Vagina (tissue), 2 donors: Measurements from ENCODE around the gene NPAS2. TPM values are rescaled to one million over a fixed set of nuclear protein-coding genes. Genes with fewer than 3 reads are reported as not detected.

ENCODE experiments used
- DNase-seq, 2 donors: peaks; one replicate each; pipeline ENCODE4 v3.0.0-alpha.2; 2017; ENCODE audit errors: extremely low spot score in 2 of 2
- H3K27ac ChIP-seq: fragments of 200-600 bp; sonication (generic); one replicate; pipeline ENCODE4 v1.5.1; 2019
- H3K27me3 ChIP-seq: fragments of 200-600 bp; sonication (generic); one replicate; pipeline ENCODE4 v1.5.1; 2019
- H3K36me3 ChIP-seq, 2 donors: fragments of 200-600 bp; sonication (generic); one replicate each; pipeline ENCODE4 v1.5.1; 2017 to 2019
- H3K4me1 ChIP-seq: fragments of 200-600 bp; sonication (generic); one replicate; pipeline ENCODE4 v1.5.1; 2019
- H3K4me3 ChIP-seq, 2 donors: fragments of 200-600 bp; sonication (generic); 1 replicate in 1 of 2; 2 replicates in 1 of 2; pipeline ENCODE4 v1.5.1; 2016 to 2019
- H3K9me3 ChIP-seq: fragments of 200-600 bp; sonication (generic); one replicate; pipeline ENCODE4 v1.5.1; 2019
- CTCF ChIP-seq, 3 experiments: fragments of 450-650 bp in 2 of 3; fragments of 200-600 bp in 1 of 3; sonication (generic) in 1 of 3; IDR thresholded peaks; one replicate each; pipeline ENCODE4 v1.5.1; 2017 to 2019; ENCODE audit warnings: antibody characterized with exemption in 3 of 3, mild to moderate bottlenecking in 2 of 3, moderate library complexity in 2 of 3
- POLR2A ChIP-seq, 2 donors: fragments of 450-650 bp; IDR thresholded peaks; one replicate each; pipeline ENCODE4 v1.6.1; 2017; ENCODE audit warnings: antibody characterized with exemption in 2 of 2, mild to moderate bottlenecking in 2 of 2, moderate library complexity in 2 of 2
- POLR2AphosphoS5 ChIP-seq, 2 donors: sonication (generic); formaldehyde crosslinking; IDR thresholded peaks; one replicate each; pipeline ENCODE4 v1.9.0; 2017; ENCODE audit warnings: antibody characterized with exemption in 2 of 2, mild to moderate bottlenecking in 2 of 2, low read depth in 1 of 2; ENCODE audit not compliant: insufficient read depth in 1 of 2
- intact Hi-C: fragments of 100-400 bp; cut with DNase I; formaldehyde crosslinking; loops from one replicate; pipeline ENCODE4 v1.15.1; 2023
- total RNA-seq: library from RNA; depleted of rRNA; stranded (reverse); fragments of >200 nt; gene quantifications from one replicate; pipeline ENCODE4 v1.2.3, GENCODE V29; 2016

Gene NPAS2
- total RNA-seq, 1 donor from 2014 or later: 37.6 TPM

GRCh38 chr2:100967716-100968115 is 147.8 kb downstream of the NPAS2 start:
- H3K27me3 ChIP-seq: no peaks in the 10 kb centered on the region
- H3K36me3 ChIP-seq: peaks cover 0 to 4% of the 10 kb centered on the region in 2 donors
- H3K4me3 ChIP-seq: no peak overlapping the region
- H3K27ac ChIP-seq: no peak overlapping the region
- no peaks in the 10 kb centered on the region for H3K9me3 ChIP-seq
- DNase-seq: no peak
- TF ChIP-seq POLR2A (IDR thresholded peaks at IDR 0.05) (no peak), CTCF (IDR thresholded peaks at IDR 0.05) (no peak), POLR2AphosphoS5 (IDR thresholded peaks at IDR 0.05; ENCODE audit: insufficient read depth in 1 of 2, low read depth in 1 of 2) (no peak)
- intact Hi-C loops: no loop called here
- H3K4me1 ChIP-seq: peaks cover 4% of the 10 kb centered on the region

GRCh38 chr2:100968146-100969145 is 148.5 kb downstream of the NPAS2 start:
- H3K27ac ChIP-seq: no peak overlapping the region
- H3K4me3 ChIP-seq: no peak overlapping the region
- DNase-seq: no peak
- no peaks in the 10 kb centered on the region for H3K27me3 ChIP-seq
- peaks cover 0 to 4% of the 10 kb centered on the region in 2 donors for H3K36me3 ChIP-seq
- no peaks in the 10 kb centered on the region for H3K9me3 ChIP-seq
- no peak for TF ChIP-seq POLR2A (IDR thresholded peaks at IDR 0.05)
- TF ChIP-seq POLR2AphosphoS5 (IDR thresholded peaks at IDR 0.05; ENCODE audit: insufficient read depth in 1 of 2, low read depth in 1 of 2): no peak
- TF ChIP-seq CTCF (IDR thresholded peaks at IDR 0.05): no peak
- no peaks in the 10 kb centered on the region for H3K4me1 ChIP-seq
- intact Hi-C loops: no loop called here

GRCh38 chr2:100969998-100970397 is 150.1 kb downstream of the NPAS2 start:
- H3K27me3 ChIP-seq: no peaks in the 10 kb centered on the region
- H3K4me3 ChIP-seq: no peak overlapping the region
- no peak for DNase-seq
- intact Hi-C loops: no loop called here
- no peak overlapping the region for H3K27ac ChIP-seq
- H3K36me3 ChIP-seq: peaks cover 0 to 7% of the 10 kb centered on the region in 2 donors
- no peaks in the 10 kb centered on the region for H3K4me1 ChIP-seq
- TF ChIP-seq POLR2A (IDR thresholded peaks at IDR 0.05) (no peak), POLR2AphosphoS5 (IDR thresholded peaks at IDR 0.05; ENCODE audit: insufficient read depth in 1 of 2, low read depth in 1 of 2) (no peak), CTCF (IDR thresholded peaks at IDR 0.05) (no peak)
- no peaks in the 10 kb centered on the region for H3K9me3 ChIP-seq

- Histone ChIP-seq H3K27me3 (no peaks in the 10 kb centered on the region), H3K4me3 (no peak overlapping the region), H3K4me1 (no peaks in the 10 kb centered on the region), H3K36me3 (peaks cover 0 to 9% of the 10 kb centered on the region in 2 donors), H3K27ac (no peak overlapping the region), H3K9me3 (no peaks in the 10 kb centered on the region)
- intact Hi-C loops: no loop called here
- no peak for TF ChIP-seq POLR2AphosphoS5 (IDR thresholded peaks at IDR 0.05; ENCODE audit: insufficient read depth in 1 of 2, low read depth in 1 of 2)
- TF ChIP-seq CTCF (IDR thresholded peaks at IDR 0.05): no peak
- no peak for TF ChIP-seq POLR2A (IDR thresholded peaks at IDR 0.05)
- DNase-seq: no peak
Measured at GRCh38 chr2:100971221-100971620, 151.3 kb downstream of the NPAS2 start.

- intact Hi-C loops: no loop called here
- no peaks in the 10 kb centered on the region for H3K4me1 ChIP-seq
- peaks cover 0 to 9% of the 10 kb centered on the region in 2 donors for H3K36me3 ChIP-seq
- H3K4me3 ChIP-seq: no peak overlapping the region
- H3K27ac ChIP-seq: no peak overlapping the region
- no peak for DNase-seq
- TF ChIP-seq CTCF (IDR thresholded peaks at IDR 0.05) (no peak), POLR2AphosphoS5 (IDR thresholded peaks at IDR 0.05; ENCODE audit: insufficient read depth in 1 of 2, low read depth in 1 of 2) (no peak), POLR2A (IDR thresholded peaks at IDR 0.05) (no peak)
- no peaks in the 10 kb centered on the region for H3K27me3 ChIP-seq
- H3K9me3 ChIP-seq: no peaks in the 10 kb centered on the region
Measured at GRCh38 chr2:100972452-100972851, 152.5 kb downstream of the NPAS2 start.
